ENCODE data around the gene DLG2.

- TF ChIP-seq EZH2 (IDR thresholded peaks at IDR 0.05; ENCODE audit: borderline replicate concordance, low read depth, low read length, severe bottlenecking) = no peak
- TF ChIP-seq CTCF (IDR thresholded peaks at IDR 0.05; ENCODE audit: extremely low read depth in 1 of 2, insufficient read depth in 1 of 2, low read depth in 1 of 2, low read length in 2 of 2) = no peak
- no peak for TF ChIP-seq POLR2A (IDR thresholded peaks at IDR 0.05; ENCODE audit: low read depth, low read length)
Observed at GRCh38 chr11:84890676-84891075, 736.5 kb downstream of the DLG2 start.
